K562 (cell line): ENCODE results near the gene WIPF2. TPM values are rescaled to one million over a fixed set of nuclear protein-coding genes. Genes with fewer than 3 reads are reported as not detected.

ENCODE experiments used
- ATAC-seq: fragments of 200-7000 bp; cut with Tn5 transposase; 3 replicates; pipeline ENCODE4 v1.9.1; 2020; ENCODE audit warnings: moderate library complexity
- BruUV-seq: library from RNA; stranded (reverse); fragments of 400-500 nt; replicated peaks from 2 replicates; lab custom pipeline; 2021; lab: Mats Ljungman, UMichigan
- CTCF ChIA-PET: fragments of 300-600 bp; formaldehyde crosslinking; extraction: SDS; loops from one replicate; lab custom pipeline; 2021; ENCODE audit warnings: low intra/inter-chr PET ratio; lab: Yijun Ruan, JAX
- POLR2A ChIA-PET: fragments of 300-600, 350-650 bp; sonication (Branson Sonifier 250); formaldehyde crosslinking; extraction: SDS; loops from one replicate; lab custom pipeline; 2021; ENCODE audit warnings: antibody characterized with exemption, inconsistent platforms; lab: Yijun Ruan, JAX
- DNase-seq, 4 experiments: peaks; one replicate each; pipeline versions ENCODE4 v3.0.0 to v3.0.0-alpha.2; 2011 to 2018; ENCODE audit warnings: low spot score in 3 of 4, mixed read lengths in 3 of 4; ENCODE audit errors: extremely low read depth in 1 of 4
- FAIRE-seq: peaks from 2 replicates; lab custom pipeline; 2011; peaks lifted over from hg19 to GRCh38; lab: Jason Lieb, UNC
- H2AFZ ChIP-seq: 2 replicates; pipeline ENCODE4 v1.6.0; 2011; ENCODE audit warnings: low read depth, low read length, control low read depth, inconsistent platforms
- H3K27ac ChIP-seq: fragments of 200-600 bp; 3 replicates; pipeline ENCODE4 v1.8.0; 2011; ENCODE audit warnings: low read depth, mild to moderate bottlenecking, control low read depth, inconsistent platforms, low read length, moderate library complexity, mixed read lengths; ENCODE audit errors: extremely low read depth
- H3K27me3 ChIP-seq, 2 experiments: fragments of 300-600 bp in 1 of 2; 2 replicates in 1 of 2; 3 replicates in 1 of 2; pipeline versions ENCODE4 v1.6.0 to v1.8.0; 2011; ENCODE audit warnings: inconsistent platforms in 2 of 2, low read length in 2 of 2, mild to moderate bottlenecking in 1 of 2, mixed read lengths in 1 of 2, moderate library complexity in 1 of 2; ENCODE audit not compliant: control insufficient read depth in 2 of 2, insufficient read depth in 2 of 2
- H3K36me3 ChIP-seq: fragments of 300-600 bp; 3 replicates; pipeline ENCODE4 v1.8.0; 2011; ENCODE audit warnings: mild to moderate bottlenecking, low read length, inconsistent platforms; ENCODE audit not compliant: control insufficient read depth, insufficient read depth
- H3K4me1 ChIP-seq, 2 experiments: fragments of 200-600 bp in 1 of 2; replicated peaks in 1 of 2; 2 replicates in 1 of 2; 3 replicates in 1 of 2; pipeline versions ENCODE4 v1.5.1 to v1.8.0; 2011; ENCODE audit warnings: inconsistent platforms in 2 of 2, low read length in 2 of 2, mild to moderate bottlenecking in 1 of 2, mixed read lengths in 1 of 2, moderate library complexity in 1 of 2; ENCODE audit not compliant: control insufficient read depth in 2 of 2, insufficient read depth in 2 of 2
- H3K4me2 ChIP-seq: 2 replicates; pipeline ENCODE4 v1.6.1; 2011; ENCODE audit warnings: low read length, control low read depth, inconsistent platforms, mixed read lengths; ENCODE audit not compliant: insufficient read depth
- H3K4me3 ChIP-seq: fragments of 200-600 bp; sonication (generic), shearing (Covaris generic); 2 replicates; pipeline ENCODE4 v1.5.1; 2016; ENCODE audit warnings: control low read depth, inconsistent platforms
- H3K79me2 ChIP-seq: fragments of 200-600 bp; 3 replicates; pipeline ENCODE4 v1.8.0; 2011; ENCODE audit warnings: low read length, inconsistent platforms; ENCODE audit not compliant: control insufficient read depth, insufficient read depth
- H3K9ac ChIP-seq, 2 experiments: 2 replicates each; pipeline versions ENCODE4 v1.6.0 to v1.6.1; 2011; ENCODE audit warnings: low read depth in 2 of 2, low read length in 2 of 2, control low read depth in 1 of 2, inconsistent platforms in 1 of 2, mild to moderate bottlenecking in 1 of 2, mixed read lengths in 1 of 2; ENCODE audit not compliant: insufficient read depth in 1 of 2
- H3K9me1 ChIP-seq: one replicate; pipeline ENCODE4 v1.6.0; 2011; ENCODE audit warnings: inconsistent platforms, mild to moderate bottlenecking, low read length, moderate library complexity; ENCODE audit not compliant: control insufficient read depth, insufficient read depth
- H3K9me3 ChIP-seq: replicated peaks from 2 replicates; pipeline ENCODE4 v1.5.1; 2011; ENCODE audit warnings: low read depth, low read length, inconsistent platforms; ENCODE audit not compliant: control insufficient read depth, insufficient read depth
- H4K20me1 ChIP-seq: replicated peaks from 2 replicates; pipeline ENCODE4 v1.6.1; 2011; ENCODE audit warnings: low read length, inconsistent platforms, mixed read lengths; ENCODE audit not compliant: control insufficient read depth, insufficient read depth
- ARID4B ChIP-seq: sonication (generic); formaldehyde crosslinking; IDR thresholded peaks from 2 replicates; pipeline ENCODE4 v1.8.0; 2022; ENCODE audit warnings: mild to moderate bottlenecking, missing genetic modification reagents
- BCOR ChIP-seq: fragments of 450-650 bp; IDR thresholded peaks from 2 replicates; pipeline ENCODE4 v1.6.1; 2016
- CTCF ChIP-seq, 3 experiments: IDR thresholded peaks in 2 of 3; conservative IDR thresholded peaks in 1 of 3; 2 replicates each; pipeline ENCODE4 v1.5.1; 2011 to 2012; ENCODE audit warnings: low read length in 3 of 3, mild to moderate bottlenecking in 3 of 3, control low read depth in 2 of 3, improper control_type of control experiment in 1 of 3, inconsistent platforms in 1 of 3, low read depth in 1 of 3, mixed read lengths in 1 of 3, moderate library complexity in 1 of 3; ENCODE audit not compliant: insufficient read depth in 2 of 3
- ESRRA ChIP-seq: fragments of 450-650 bp; IDR thresholded peaks from 2 replicates; pipeline ENCODE4 v1.6.1; 2014; ENCODE audit warnings: low read depth, mild to moderate bottlenecking, moderate library complexity, borderline replicate concordance
- MYBL2 ChIP-seq, 2 experiments: fragments of 450-650 bp in 1 of 2; sonication (generic) in 1 of 2; formaldehyde crosslinking in 1 of 2; IDR thresholded peaks; 2 replicates each; pipeline versions ENCODE4 v1.6.1 to v1.8.1; 2017 to 2022; ENCODE audit warnings: borderline replicate concordance in 1 of 2, inconsistent platforms in 1 of 2, low read depth in 1 of 2, mild to moderate bottlenecking in 1 of 2, missing genetic modification reagents in 1 of 2, moderate library complexity in 1 of 2
- NBN ChIP-seq: fragments of 450-650 bp; IDR thresholded peaks from 2 replicates; pipeline ENCODE4 v1.6.1; 2016; ENCODE audit warnings: low read depth, mild to moderate bottlenecking
- POLR2G ChIP-seq: fragments of 200-400 bp; formaldehyde crosslinking; IDR thresholded peaks from 2 replicates; pipeline ENCODE4 v1.6.1; 2017; ENCODE audit warnings: low read depth, mild to moderate bottlenecking, antibody characterized with exemption, low read length, moderate library complexity
- ZKSCAN8 ChIP-seq: fragments of 200-800 bp; sonication (Bioruptor generic); IDR thresholded peaks from 2 replicates; pipeline ENCODE4 v1.6.1; 2016; ENCODE audit warnings: missing genetic modification characterization, missing compliant biosample characterization
- ZNF41 ChIP-seq: fragments of 250-450 bp; sonication (Bioruptor Pico); conservative IDR thresholded peaks from 2 replicates; pipeline ENCODE4 v1.4.0; 2020; ENCODE audit warnings: mild to moderate bottlenecking
- ZNF518B ChIP-seq: fragments of 250-450 bp; sonication (Bioruptor Pico); IDR thresholded peaks from 2 replicates; pipeline ENCODE4 v1.5.0; 2021; ENCODE audit warnings: mild to moderate bottlenecking, moderate library complexity
- ZSCAN29 ChIP-seq: fragments of 450-650 bp; IDR thresholded peaks from 2 replicates; pipeline ENCODE4 v1.6.1; 2017
- ZZZ3 ChIP-seq: fragments of 450-650 bp; IDR thresholded peaks from 2 replicates; pipeline ENCODE4 v1.6.1; 2016; ENCODE audit warnings: antibody characterized with exemption, mild to moderate bottlenecking, moderate library complexity
- WGBS: fragments of 100-300 bp; shearing (Covaris generic); methylation state at CpG from one replicate; pipeline ENCODE4 v1.1.6; 2016; ENCODE audit warnings: low coverage, mixed read lengths; ENCODE audit not compliant: insufficient coverage; ENCODE audit errors: missing lambda C conversion rate; 5-methylcytosine and 5-hydroxymethylcytosine counted together
- in situ Hi-C: fragments of 300-500 bp; cut with MboI; formaldehyde crosslinking; loops from 4 replicates; pipeline ENCODE4 v1.15.0; 2018; ENCODE audit warnings: inconsistent platforms, mixed read lengths
- intact Hi-C: fragments of 100-400 bp; cut with micrococcal nuclease; formaldehyde crosslinking; loops from 2 replicates; pipeline ENCODE4 v1.14.2; 2022
- polyA plus RNA-seq, 8 experiments: library from polyadenylated mRNA; depleted of rRNA in 4 of 8; stranded (reverse) in 5 of 8; unstranded in 3 of 8; fragments of >200 nt; fragmentation: Nextera tagmentation in 2 of 8; fragmentation: Illumina TruSeq in 1 of 8; extraction: Ambion mirVana in 2 of 8; extraction: Trizol in 1 of 8; gene quantifications; 2 replicates each; pipeline versions ENCODE4 v1.2.1 to v1.2.3, GENCODE V29; 2011 to 2014; ENCODE audit warnings: inconsistent platforms in 1 of 8, missing spikeins in 1 of 8
- total RNA-seq, 7 experiments: library from RNA; depleted of rRNA in 6 of 7; stranded (reverse); fragments of >200 nt in 6 of 7; fragmentation: Illumina TruSeq in 2 of 7; extraction: Trizol in 2 of 7; gene quantifications; 2 replicates each; pipeline versions ENCODE4 v1.2.1 to v1.2.3, GENCODE V29; 2011 to 2021; ENCODE audit warnings: low replicate concordance in 1 of 7

The WIPF2 gene
- total and polyA plus RNA-seq, 9 of the 15 experiments (the other 6 are each of a cell fraction or from before 2014, with no cell fraction given): 3.6 to 15.0 (median 5.3) TPM

DNA sequence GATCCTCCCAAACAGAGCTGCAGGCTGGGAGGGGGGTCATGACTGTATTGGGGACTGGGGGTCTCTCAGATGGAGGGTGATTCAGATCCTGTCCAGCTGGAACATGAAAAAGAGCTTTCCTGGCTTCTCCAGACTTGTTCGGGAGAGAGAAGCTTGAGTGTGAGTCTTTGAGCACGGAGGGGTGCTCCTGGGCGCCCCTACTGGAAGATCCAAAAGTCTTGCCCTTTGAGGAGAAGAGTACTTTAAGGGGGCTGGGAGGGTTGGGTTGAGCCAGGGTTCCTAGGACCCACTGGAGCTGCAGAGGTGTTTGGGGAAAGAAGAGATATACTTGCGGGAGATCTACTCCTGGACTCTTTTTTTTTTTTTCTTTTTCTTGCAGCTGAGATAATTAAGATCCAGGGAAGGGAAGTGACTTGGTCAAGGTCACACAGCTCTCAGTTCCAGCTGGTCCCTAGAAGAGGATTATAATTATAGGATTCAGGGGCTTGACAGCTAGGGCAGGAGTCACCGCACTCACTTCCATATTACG is 98.3 kb downstream of the WIPF2 start:
- Histone ChIP-seq H3K36me3 (no peaks in the 10 kb centered on the region), H3K79me2 (peaks cover 44% of the 10 kb centered on the region), H3K27me3 (no peaks in the 10 kb centered on the region), H3K4me2 (peak overlapping the region; percentile 96), H2AFZ (peak overlapping the region; percentile 92), H3K27ac (peak overlapping the region; percentile 77), H3K9ac (peak overlapping the region; percentile 79 to 88; a peak in 3 of 4 replicates), H3K4me3 (peak overlapping the region; percentile 79), H3K9me3 (no peaks in the 10 kb centered on the region), H3K4me1 (peaks cover 52 to 75% of the 10 kb centered on the region in 2 experiments), H3K9me1 (no peaks in the 10 kb centered on the region), H4K20me1 (0 out of 2 replicates have a peak, but pooled peaks cover 3% of the 10 kb centered on the region)
- ATAC-seq (peak; percentile 68), FAIRE-seq (peak; percentile 88), DNase-seq (peak; percentile 66 to 80 (median 70))
- WGBS: 6% methylated on average over 5 of the region's 6 CpGs
- ChIA-PET CTCF (interaction anchor here (0.6 kb wide), 1 partner anchor 209 kb away, joined by 3 read pairs; no protein-coding TSS in a partner anchor), POLR2A (interaction anchor here (0.6 to 1.5 kb wide), 6 partner anchors 10 to 28 kb away, joined by 3 to 17 read pairs (median 4); no protein-coding TSS in a partner anchor)
- BruUV-seq: no TSS peak
- in situ Hi-C loops (no loop called here), intact Hi-C loops (no loop called here)
- TF ChIP-seq ZKSCAN8 (CRISPR knock-in tag) (no peak), ZZZ3 (no peak), ESRRA (peak; percentile 41; the same call in 1 of the 2 replicates), ARID4B (no peak), ZNF41 (CRISPR knock-in tag) (no peak), ZSCAN29 (no peak), ZNF518B (CRISPR knock-in tag) (no peak), MYBL2 (IDR thresholded peaks at IDR 0.05; ENCODE audit: low read depth) (no peak), MYBL2 (CRISPR knock-in tag; IDR thresholded peaks at IDR 0.05; ENCODE audit: borderline replicate concordance) (no peak), POLR2G (no peak), CTCF (IDR thresholded peaks at IDR 0.05 in 2 of 3, conservative IDR thresholded peaks at IDR 0.05 in 1 of 3; ENCODE audit: insufficient read depth in 2 of 3, low read depth in 1 of 3, low read length in 3 of 3) (peak; percentile 67 to 83 (median 70)), NBN (no peak), BCOR (peak; percentile 72; the same call in 1 of the 2 replicates)
